OCI-LY3 (cell line): Measurements from ENCODE around the gene R3HDM2.

Experiments used
- CTCF ChIP-seq: fragments of 200-600, 300-600 bp; sonication (generic); IDR thresholded peaks from 2 replicates; pipeline ENCODE4 v1.5.1; 2014; ENCODE audit warnings: antibody characterized with exemption, low read length, low read depth
- EZH2phosphoT487 ChIP-seq: fragments of 200-600 bp; shearing (Covaris generic); IDR thresholded peaks from 2 replicates; pipeline ENCODE4 v1.6.1; 2018; ENCODE audit warnings: antibody characterized with exemption, mixed run types, low read depth

DNA sequence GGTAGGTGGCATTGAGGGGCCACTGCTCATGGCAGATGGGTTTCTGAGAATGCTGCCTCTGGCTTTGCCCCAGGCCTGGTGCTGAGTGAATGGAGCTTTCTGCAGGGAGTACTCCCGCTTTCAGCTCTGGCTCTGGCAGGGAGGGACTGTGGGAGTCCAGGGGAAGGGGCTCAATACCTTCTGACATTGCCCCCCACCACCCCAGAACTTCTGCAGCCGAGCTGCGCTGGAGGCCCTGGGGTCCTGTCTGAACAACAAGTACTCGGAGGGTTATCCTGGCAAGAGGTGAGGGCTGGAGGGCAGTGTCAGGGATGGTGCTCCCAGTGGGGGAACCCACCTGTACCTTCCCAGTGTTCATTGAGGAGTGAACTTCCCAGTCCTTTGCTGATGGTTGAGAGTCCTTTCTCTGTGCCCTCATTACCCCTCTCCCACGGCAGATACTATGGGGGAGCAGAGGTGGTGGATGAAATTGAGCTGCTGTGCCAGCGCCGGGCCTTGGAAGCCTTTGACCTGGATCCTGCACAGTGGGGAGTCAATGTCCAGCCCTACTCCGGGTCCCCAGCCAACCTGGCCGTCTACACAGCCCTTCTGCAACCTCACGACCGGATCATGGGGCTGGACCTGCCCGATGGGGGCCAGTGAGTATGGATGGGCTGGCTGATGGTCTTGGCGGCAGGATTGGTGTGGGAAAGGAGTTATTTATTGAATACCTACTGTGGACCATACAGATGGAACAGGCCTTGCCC is 199.4 kb downstream of the R3HDM2 start:
- TF ChIP-seq CTCF (no peak), EZH2phosphoT487 (no peak)
